Measurements from ENCODE around the gene PDXP. TPM values are rescaled to one million over a fixed set of nuclear protein-coding genes. Genes with fewer than 3 reads are reported as not detected.
"Not testable (repeated sequence)": the region's sequence is repeated elsewhere in the genome, so short reads cannot be mapped to it uniquely, and the experiment has no call there.

The PDXP gene
- polyA plus RNA-seq, 1 donor from 2014 or later: 108 TPM

DNA sequence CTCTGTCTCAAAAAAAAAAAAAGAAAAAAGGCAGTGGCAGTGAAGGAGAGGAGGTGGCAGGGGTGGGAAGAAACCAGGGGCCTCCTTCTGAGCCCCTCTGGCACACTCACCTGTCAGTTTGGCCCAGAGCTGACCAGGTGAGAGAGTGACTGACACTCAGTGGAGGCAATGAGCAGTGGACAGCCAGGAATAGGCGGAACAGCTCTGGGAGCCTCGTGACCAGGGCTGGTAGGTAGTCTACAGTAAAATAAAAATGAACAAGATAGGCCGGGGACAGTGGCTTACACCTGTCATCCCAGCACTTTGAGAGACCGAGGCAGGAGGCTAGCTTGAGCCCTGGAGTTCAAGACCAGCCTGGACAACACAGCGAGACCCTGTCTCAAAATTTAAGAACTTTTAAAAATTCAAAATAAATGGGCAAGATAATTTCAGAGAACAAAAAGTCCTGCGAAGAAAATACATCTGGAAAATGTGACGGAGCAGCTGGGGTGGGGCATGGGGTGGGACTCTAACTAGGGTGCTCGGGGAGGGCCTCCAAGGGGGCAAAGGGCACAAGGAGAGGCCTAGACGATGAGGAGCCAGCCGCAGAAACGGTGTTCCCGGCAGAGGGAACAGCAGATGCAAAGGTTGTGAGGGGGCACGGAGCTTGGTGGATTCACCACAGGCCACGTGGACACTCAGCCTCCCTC is 3.8 kb upstream of the PDXP start:
- no peaks in the 10 kb centered on the region for H4K20me1 ChIP-seq (ENCODE audit: insufficient read depth)
- no peaks in the 10 kb centered on the region for H3K9me3 ChIP-seq (ENCODE audit: low read length)
- H3F3A ChIP-seq (ENCODE audit: insufficient read depth, low read length, poor library complexity, severe bottlenecking): peaks cover 3% of the 10 kb centered on the region
- no peak overlapping the region for H3K4me2 ChIP-seq (ENCODE audit: low read length)
- H2AFZ ChIP-seq (ENCODE audit: low read depth, low read length): no peak overlapping the region
- TF ChIP-seq POLR2AphosphoS5 (IDR thresholded peaks at IDR 0.05) (no peak), EZH2 (IDR thresholded peaks at IDR 0.05; ENCODE audit: borderline replicate concordance, insufficient read depth, low read length, poor library complexity, severe bottlenecking) (no peak), TAF1 (IDR thresholded peaks at IDR 0.05; ENCODE audit: low read depth) (no peak), EP300 (conservative IDR thresholded peaks at IDR 0.05; ENCODE audit: poor library complexity, severe bottlenecking) (no peak), RAD21 (conservative IDR thresholded peaks at IDR 0.05) (no peak)
- no peak overlapping the region for H3K9ac ChIP-seq (ENCODE audit: low read length)
- no peaks in the 10 kb centered on the region for H3K36me3 ChIP-seq (ENCODE audit: insufficient read depth, low read length)
- no peak overlapping the region for H3K4me3 ChIP-seq (ENCODE audit: low read length)
- no peak overlapping the region for H3K27ac ChIP-seq (ENCODE audit: low read length)
- H3K79me2 ChIP-seq (replicated peaks; ENCODE audit: insufficient read depth, low read length): peaks cover 6% of the 10 kb centered on the region
- no peaks in the 10 kb centered on the region for H3K9me2 ChIP-seq (ENCODE audit: insufficient read depth, low read length)
- H3K27me3 ChIP-seq (ENCODE audit: insufficient read depth, low read depth, low read length): no peaks in the 10 kb centered on the region

DNA sequence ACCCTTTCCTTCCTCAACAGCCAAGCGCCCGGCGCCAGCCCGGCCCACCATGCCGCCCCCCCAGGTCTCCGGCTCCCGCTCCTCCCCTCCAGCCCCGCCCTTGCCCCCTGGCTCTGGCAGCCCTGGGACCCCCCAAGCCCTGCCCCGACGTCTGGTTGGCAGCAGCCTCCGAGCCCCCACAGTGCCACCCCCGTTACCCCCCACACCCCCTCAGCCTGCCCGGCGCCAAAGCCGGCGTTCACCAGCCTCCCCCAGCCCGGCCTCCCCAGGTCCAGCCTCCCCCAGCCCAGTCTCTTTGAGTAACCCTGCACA is 3.3 kb upstream of the PDXP start:
- Histone ChIP-seq H3K4me2 (ENCODE audit: low read length) (no peak overlapping the region), H2AFZ (ENCODE audit: low read depth, low read length) (no peak overlapping the region), H3K36me3 (ENCODE audit: insufficient read depth, low read length) (no peaks in the 10 kb centered on the region), H3K9ac (ENCODE audit: low read length) (no peak overlapping the region), H3K9me2 (ENCODE audit: insufficient read depth, low read length) (no peaks in the 10 kb centered on the region), H4K20me1 (ENCODE audit: insufficient read depth) (no peaks in the 10 kb centered on the region), H3F3A (ENCODE audit: insufficient read depth, low read length, poor library complexity, severe bottlenecking) (peaks cover 3% of the 10 kb centered on the region), H3K79me2 (replicated peaks; ENCODE audit: insufficient read depth, low read length) (peaks cover 11% of the 10 kb centered on the region), H3K27ac (ENCODE audit: low read length) (no peak overlapping the region), H3K9me3 (ENCODE audit: low read length) (no peaks in the 10 kb centered on the region), H3K4me3 (ENCODE audit: low read length) (no peak overlapping the region), H3K27me3 (ENCODE audit: insufficient read depth, low read depth, low read length) (no peaks in the 10 kb centered on the region)
- no peak for TF ChIP-seq EP300 (conservative IDR thresholded peaks at IDR 0.05; ENCODE audit: poor library complexity, severe bottlenecking)
- no peak for TF ChIP-seq EZH2 (IDR thresholded peaks at IDR 0.05; ENCODE audit: borderline replicate concordance, insufficient read depth, low read length, poor library complexity, severe bottlenecking)
- TF ChIP-seq POLR2AphosphoS5 (IDR thresholded peaks at IDR 0.05): no peak
- no peak for TF ChIP-seq MXI1 (conservative IDR thresholded peaks at IDR 0.05; ENCODE audit: poor library complexity, severe bottlenecking)
- TF ChIP-seq SMC3 (conservative IDR thresholded peaks at IDR 0.05; ENCODE audit: poor library complexity): no peak
- TF ChIP-seq, protein P1, sequence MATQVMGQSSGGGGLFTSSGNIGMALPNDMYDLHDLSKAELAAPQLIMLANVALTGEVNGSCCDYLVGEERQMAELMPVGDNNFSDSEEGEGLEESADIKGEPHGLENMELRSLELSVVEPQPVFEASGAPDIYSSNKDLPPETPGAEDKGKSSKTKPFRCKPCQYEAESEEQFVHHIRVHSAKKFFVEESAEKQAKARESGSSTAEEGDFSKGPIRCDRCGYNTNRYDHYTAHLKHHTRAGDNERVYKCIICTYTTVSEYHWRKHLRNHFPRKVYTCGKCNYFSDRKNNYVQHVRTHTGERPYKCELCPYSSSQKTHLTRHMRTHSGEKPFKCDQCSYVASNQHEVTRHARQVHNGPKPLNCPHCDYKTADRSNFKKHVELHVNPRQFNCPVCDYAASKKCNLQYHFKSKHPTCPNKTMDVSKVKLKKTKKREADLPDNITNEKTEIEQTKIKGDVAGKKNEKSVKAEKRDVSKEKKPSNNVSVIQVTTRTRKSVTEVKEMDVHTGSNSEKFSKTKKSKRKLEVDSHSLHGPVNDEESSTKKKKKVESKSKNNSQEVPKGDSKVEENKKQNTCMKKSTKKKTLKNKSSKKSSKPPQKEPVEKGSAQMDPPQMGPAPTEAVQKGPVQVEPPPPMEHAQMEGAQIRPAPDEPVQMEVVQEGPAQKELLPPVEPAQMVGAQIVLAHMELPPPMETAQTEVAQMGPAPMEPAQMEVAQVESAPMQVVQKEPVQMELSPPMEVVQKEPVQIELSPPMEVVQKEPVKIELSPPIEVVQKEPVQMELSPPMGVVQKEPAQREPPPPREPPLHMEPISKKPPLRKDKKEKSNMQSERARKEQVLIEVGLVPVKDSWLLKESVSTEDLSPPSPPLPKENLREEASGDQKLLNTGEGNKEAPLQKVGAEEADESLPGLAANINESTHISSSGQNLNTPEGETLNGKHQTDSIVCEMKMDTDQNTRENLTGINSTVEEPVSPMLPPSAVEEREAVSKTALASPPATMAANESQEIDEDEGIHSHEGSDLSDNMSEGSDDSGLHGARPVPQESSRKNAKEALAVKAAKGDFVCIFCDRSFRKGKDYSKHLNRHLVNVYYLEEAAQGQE (IDR thresholded peaks at IDR 0.05; ENCODE audit: borderline replicate concordance): no peak
- TF ChIP-seq TAF1 (IDR thresholded peaks at IDR 0.05; ENCODE audit: low read depth): no peak

DNA sequence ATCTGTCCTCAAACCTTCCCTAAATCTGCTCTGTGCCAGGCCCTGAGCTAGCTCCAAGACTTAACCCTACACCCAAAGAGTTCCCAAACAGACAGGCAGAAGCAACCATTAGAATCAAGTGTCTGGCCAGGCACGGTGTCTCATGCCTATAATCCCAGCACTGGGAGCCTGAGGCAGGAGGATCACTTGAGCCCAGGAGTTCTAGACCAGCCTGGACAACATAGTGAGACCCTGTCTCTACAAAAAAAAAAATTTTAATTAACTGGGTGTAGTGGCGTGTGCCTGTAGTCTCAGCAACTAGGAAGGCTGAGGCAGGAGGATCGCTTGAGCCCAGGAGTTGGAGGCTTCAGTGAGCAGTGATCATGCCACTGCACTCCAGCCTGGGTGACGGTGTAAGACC is 1.9 kb upstream of the PDXP start:
- not testable (repeated sequence) for H3K27ac ChIP-seq (ENCODE audit: low read length); H3K27me3 ChIP-seq (ENCODE audit: insufficient read depth, low read depth, low read length); H3K9ac ChIP-seq (ENCODE audit: low read length); H3K4me2 ChIP-seq (ENCODE audit: low read length); H3F3A ChIP-seq (ENCODE audit: insufficient read depth, low read length, poor library complexity, severe bottlenecking); H3K4me3 ChIP-seq (ENCODE audit: low read length); H3K9me3 ChIP-seq (ENCODE audit: low read length); H4K20me1 ChIP-seq (ENCODE audit: insufficient read depth); H3K36me3 ChIP-seq (ENCODE audit: insufficient read depth, low read length); H2AFZ ChIP-seq (ENCODE audit: low read depth, low read length); H3K9me2 ChIP-seq (ENCODE audit: insufficient read depth, low read length)
- H3K79me2 ChIP-seq (replicated peaks; ENCODE audit: insufficient read depth, low read length): peaks cover 11% of the 10 kb centered on the region

Measured in neural cell (in vitro differentiated cells).